ENCODE data around the gene KIAA1755. TPM values are rescaled to one million over a fixed set of nuclear protein-coding genes. Genes with fewer than 3 reads are reported as not detected.

The KIAA1755 gene
- total RNA-seq, 4 donors from 2014 or later = 0.05 to 0.41 (median 0.38) TPM; not detected in 1

GRCh38 chr20:38178065-38178491 is 82.5 kb downstream of the KIAA1755 start:
- no peak for TF ChIP-seq POLR2A (IDR thresholded peaks at IDR 0.05)
- no peak for TF ChIP-seq CTCF (IDR thresholded peaks at IDR 0.05 in 4 of 5, conservative IDR thresholded peaks at IDR 0.05 in 1 of 5)
- no peaks in the 10 kb centered on the region for H3K36me3 ChIP-seq
- H3K27me3 ChIP-seq = no peaks in the 10 kb centered on the region
- no peak overlapping the region for H3K27ac ChIP-seq
- ATAC-seq (no peak), DNase-seq (no peak)
- intact Hi-C loops (cut with DNase I; ENCODE audit: low total_unique reads) = no loop called here
- no peaks in the 10 kb centered on the region for H3K9me3 ChIP-seq
- H3K4me3 ChIP-seq = no peak overlapping the region
- in situ Hi-C loops (cut with MboI; ENCODE audit: low sequenced_read_pairs in 4 of 4) = loop anchor here in 1 of 4 donors (25.0 kb wide), 1 partner anchor 591 kb away; no protein-coding TSS in a partner anchor
- no peaks in the 10 kb centered on the region for H3K4me1 ChIP-seq

DNA sequence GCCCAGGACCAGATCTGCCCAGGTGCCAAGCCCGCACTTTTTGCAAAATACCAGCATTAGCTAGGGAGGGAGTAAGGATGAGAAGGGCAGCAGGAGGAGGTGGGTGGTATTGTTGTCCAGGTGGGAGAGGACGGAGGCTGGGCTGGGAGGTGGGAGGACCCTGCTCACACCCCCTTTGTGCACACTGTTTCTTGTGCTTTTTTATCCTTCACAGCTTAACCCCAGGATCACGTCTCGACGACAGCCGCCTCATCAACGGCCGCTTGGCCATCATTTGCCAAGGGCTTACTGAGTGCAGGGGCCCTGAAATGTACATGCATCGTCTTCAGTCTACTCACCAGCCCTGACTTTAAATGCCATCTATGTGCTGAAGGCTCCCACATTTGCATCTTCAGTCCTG is 83.3 kb downstream of the KIAA1755 start:
- in situ Hi-C loops (cut with MboI; ENCODE audit: low sequenced_read_pairs in 4 of 4) = loop anchor here in 1 of 4 donors (25.0 kb wide), 1 partner anchor 590 kb away; no protein-coding TSS in a partner anchor
- DNase-seq (no peak), ATAC-seq (no peak)
- H3K27ac ChIP-seq = no peak overlapping the region
- intact Hi-C loops (cut with DNase I; ENCODE audit: low total_unique reads) = no loop called here
- no peak overlapping the region for H3K4me3 ChIP-seq
- H3K27me3 ChIP-seq = no peaks in the 10 kb centered on the region
- no peaks in the 10 kb centered on the region for H3K4me1 ChIP-seq
- no peaks in the 10 kb centered on the region for H3K36me3 ChIP-seq
- TF ChIP-seq CTCF (IDR thresholded peaks at IDR 0.05 in 4 of 5, conservative IDR thresholded peaks at IDR 0.05 in 1 of 5) (no peak), POLR2A (IDR thresholded peaks at IDR 0.05) (no peak)
- H3K9me3 ChIP-seq = no peaks in the 10 kb centered on the region

DNA sequence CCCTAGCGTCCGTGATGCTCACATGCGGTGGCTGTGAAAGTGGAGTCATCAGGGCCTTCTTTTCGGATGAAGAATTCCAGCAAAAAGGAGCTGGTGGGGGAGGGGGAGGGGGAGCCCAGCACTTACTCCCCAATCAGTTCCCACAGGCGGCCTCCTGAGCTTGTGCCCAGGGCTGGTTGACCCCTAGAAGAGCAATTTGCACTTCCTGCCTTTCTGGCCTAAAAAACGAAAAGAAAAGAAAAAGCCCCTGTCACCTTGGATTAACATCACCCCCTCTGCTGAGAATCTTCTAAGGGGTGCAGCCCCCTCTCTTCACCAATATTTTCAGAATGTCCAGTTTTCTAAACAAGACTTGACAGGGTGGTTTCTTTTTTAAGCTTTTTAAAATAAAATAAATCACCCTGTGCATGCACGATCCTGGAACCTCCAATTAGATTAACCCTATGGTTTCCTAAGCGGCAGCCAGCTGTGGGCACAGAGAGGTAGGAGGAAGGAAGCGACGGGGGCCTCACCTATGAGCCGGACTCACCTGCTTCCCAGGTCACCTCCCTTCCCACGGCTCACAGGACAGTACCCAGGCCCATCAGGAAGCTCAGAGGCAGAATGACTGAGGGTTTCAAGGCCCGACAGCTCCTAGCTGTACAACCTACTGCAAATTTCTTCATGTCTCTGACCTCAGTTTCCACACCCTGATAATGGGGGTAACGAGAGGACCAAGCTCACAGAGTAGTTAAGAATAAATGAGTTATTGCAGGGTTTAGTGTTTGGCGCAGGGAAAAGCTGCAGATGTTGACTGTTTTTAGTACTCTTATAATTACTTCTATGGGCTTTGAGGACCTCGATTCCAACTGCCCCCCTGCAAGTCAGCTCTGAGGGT is 85.0 kb downstream of the KIAA1755 start:
- intact Hi-C loops (cut with DNase I; ENCODE audit: low total_unique reads) = no loop called here
- H3K27me3 ChIP-seq = no peaks in the 10 kb centered on the region

More for the DNA sequence above, 85.0 kb downstream of the KIAA1755 start:
- no peak overlapping the region for H3K4me3 ChIP-seq
- TF ChIP-seq CTCF (IDR thresholded peaks at IDR 0.05 in 4 of 5, conservative IDR thresholded peaks at IDR 0.05 in 1 of 5) = no peak
- TF ChIP-seq POLR2A (IDR thresholded peaks at IDR 0.05) = no peak
- H3K4me1 ChIP-seq = no peaks in the 10 kb centered on the region
- ATAC-seq = no peak
- H3K9me3 ChIP-seq = no peaks in the 10 kb centered on the region
- in situ Hi-C loops (cut with MboI; ENCODE audit: low sequenced_read_pairs in 4 of 4) = loop anchor here in 1 of 4 donors (25.0 kb wide), 1 partner anchor 588 kb away; no protein-coding TSS in a partner anchor
- DNase-seq = no peak
- H3K36me3 ChIP-seq = no peaks in the 10 kb centered on the region
- H3K27ac ChIP-seq = no peak overlapping the region

Measured in gastrocnemius medialis (tissue), 4 donors.